HG02852 (cell line): ENCODE data around the gene SIGLEC8.

Experiments
- ATAC-seq: cut with Tn5 transposase; IDR thresholded peaks from one replicate; pipeline ENCODE4 v1.9.1; 2021; ENCODE audit warnings: mild to moderate bottlenecking, moderate library complexity; ENCODE audit not compliant: unreplicated experiment

Gene SIGLEC8

DNA sequence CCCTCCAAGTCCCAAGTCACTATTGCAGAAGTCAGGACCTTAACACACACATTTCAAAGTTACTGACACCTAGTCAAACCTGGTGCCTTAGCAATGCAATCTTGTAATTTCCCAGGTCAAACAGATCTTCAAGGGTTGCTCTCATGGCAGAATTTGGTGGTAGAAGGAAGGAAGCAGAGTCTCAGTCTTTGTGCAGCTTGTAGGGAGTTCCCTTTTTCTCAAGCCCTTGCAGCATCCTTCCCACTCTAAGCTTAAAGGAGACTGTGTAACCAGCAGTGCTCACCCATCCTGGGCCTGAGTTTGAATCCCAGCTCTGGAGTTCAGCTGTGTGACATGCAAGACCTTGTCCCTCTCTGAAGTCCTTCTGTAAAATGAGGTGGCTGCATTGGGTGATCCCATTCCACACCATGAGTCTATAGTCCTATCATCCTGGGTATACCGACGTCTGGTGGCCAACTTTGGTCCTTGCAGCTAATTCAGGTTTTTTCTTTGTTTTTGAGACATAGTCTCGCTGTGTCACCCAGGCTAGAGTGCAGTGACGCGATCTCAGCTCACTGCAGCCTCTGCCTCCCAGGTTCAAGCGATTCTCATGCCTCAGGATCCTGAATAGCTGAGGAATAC is 50.6 kb downstream of the SIGLEC8 start:
- no peak for ATAC-seq

DNA sequence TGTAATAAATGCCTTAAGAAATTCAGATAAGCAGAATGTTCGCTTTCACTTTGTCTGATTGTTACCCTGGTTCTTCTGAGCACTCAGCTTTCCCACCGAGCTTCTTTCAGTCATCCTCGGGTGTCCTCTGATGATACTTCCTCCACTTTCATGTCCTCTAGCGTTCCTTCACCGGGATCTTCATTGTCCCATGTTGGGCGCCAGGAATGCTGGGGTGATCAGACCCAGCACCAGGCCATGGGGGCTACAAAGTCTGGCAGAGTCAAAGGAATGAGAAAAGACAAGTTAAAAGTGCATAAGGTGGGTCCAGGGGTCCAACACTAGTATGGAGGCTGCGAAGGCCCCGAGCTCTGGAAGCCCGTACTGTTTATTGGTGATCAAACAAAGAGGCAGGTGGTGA is 56.1 kb downstream of the SIGLEC8 start:
- no peak for ATAC-seq
